CD4-positive, alpha-beta T cell (primary cell): ENCODE results near the gene GOLGA6C. TPM values are rescaled to one million over a fixed set of nuclear protein-coding genes. Genes with fewer than 3 reads are reported as not detected.
"Not testable (repeated sequence)": the region's sequence is repeated elsewhere in the genome, so short reads cannot be mapped to it uniquely, and the experiment has no call there.

Source experiments
- ATAC-seq: fragments of 200-7000 bp; cut with Tn5 transposase; one replicate; pipeline ENCODE4 v1.10.0; 2022; ENCODE audit warnings: mild to moderate bottlenecking; ENCODE audit not compliant: poor library complexity
- CTCF ChIA-PET: fragments of 350-600 bp; sonication (Branson Sonifier 250); formaldehyde crosslinking; loops from one replicate; lab custom pipeline; 2021; ENCODE audit warnings: antibody characterized with exemption, inconsistent platforms; lab: Charles Lee
- POLR2A ChIA-PET: fragments of 350-600 bp; sonication (Branson Sonifier 250); formaldehyde crosslinking; loops from one replicate; lab custom pipeline; 2021; ENCODE audit warnings: antibody characterized with exemption, inconsistent platforms; lab: Charles Lee
- DNase-seq, 14 experiments: peaks; one replicate each; pipeline ENCODE4 v3.0.0-alpha.2; 2013 to 2020; ENCODE audit warnings: mixed read lengths in 2 of 14
- H3K27ac ChIP-seq, 2 donors: one replicate each; pipeline versions ENCODE4 v1.5.1 to v1.7.0; 2013; ENCODE audit warnings: low read length in 2 of 2, low read depth in 1 of 2, mild to moderate bottlenecking in 1 of 2
- H3K27me3 ChIP-seq, 2 experiments: 1 replicate in 1 of 2; 2 replicates in 1 of 2; pipeline versions ENCODE4 v1.6.1 to v1.7.0; 2013; ENCODE audit warnings: low read length in 2 of 2, control low read depth in 1 of 2, mild to moderate bottlenecking in 1 of 2, moderate library complexity in 1 of 2; ENCODE audit not compliant: insufficient read depth in 2 of 2, control insufficient read depth in 1 of 2
- H3K36me3 ChIP-seq: one replicate; pipeline ENCODE4 v1.6.1; 2013; ENCODE audit warnings: low read length, control low read depth; ENCODE audit not compliant: insufficient read depth
- H3K4me1 ChIP-seq: one replicate; pipeline ENCODE4 v1.6.1; 2013; ENCODE audit warnings: low read length, control low read depth; ENCODE audit not compliant: insufficient read depth
- H3K4me3 ChIP-seq: one replicate; pipeline ENCODE4 v1.5.1; 2013; ENCODE audit warnings: mild to moderate bottlenecking, low read length, moderate library complexity
- H3K9me3 ChIP-seq, 2 experiments: 1 replicate in 1 of 2; 2 replicates in 1 of 2; pipeline versions ENCODE4 v1.6.1 to v1.7.0; 2013; ENCODE audit warnings: low read length in 2 of 2, mild to moderate bottlenecking in 2 of 2, control low read depth in 1 of 2, moderate library complexity in 1 of 2; ENCODE audit not compliant: control insufficient read depth in 1 of 2, insufficient read depth in 1 of 2
- H3K27ac Mint-ChIP-seq: one replicate; pipeline ENCODE4 v1.8.0; 2020; ENCODE audit warnings: mixed read lengths
- H3K27me3 Mint-ChIP-seq: one replicate; pipeline ENCODE4 v1.8.0; 2021; ENCODE audit warnings: mixed read lengths
- H3K36me3 Mint-ChIP-seq: one replicate; pipeline ENCODE4 v1.8.0; 2021; ENCODE audit warnings: low read depth, mixed read lengths
- H3K4me1 Mint-ChIP-seq: one replicate; pipeline ENCODE4 v1.8.0; 2021; ENCODE audit warnings: low read depth, mixed read lengths
- H3K4me3 Mint-ChIP-seq: one replicate; pipeline ENCODE4 v1.8.0; 2020; ENCODE audit warnings: mild to moderate bottlenecking, mixed read lengths
- H3K9me3 Mint-ChIP-seq: one replicate; pipeline ENCODE4 v1.8.0; 2020; ENCODE audit warnings: mixed read lengths
- intact Hi-C, 2 experiments: fragments of 100-400 bp; cut with DNase I in 1 of 2; cut with micrococcal nuclease in 1 of 2; formaldehyde crosslinking; loops; one replicate each; pipeline versions ENCODE4 v1.15.1 to v1.9.0; 2023 to 2025; cut with DNase I, micrococcal nuclease
- total RNA-seq, 174 experiments: library from RNA in 2 of 174; stranded (reverse) in 2 of 174; gene quantifications; one replicate each; pipeline ENCODE4 v1.2.3 and lab custom pipeline; 2021 to 2026
- TF ChIP-seq, protein P1 (sequence below): fragments of 200-600 bp; IDR thresholded peaks from one replicate; pipeline ENCODE4 v1.8.0; 2022; ENCODE audit warnings: antibody characterized with exemption, mild to moderate bottlenecking

Gene GOLGA6C
- total RNA-seq, 2 experiments from 2014 or later = not detected

DNA sequence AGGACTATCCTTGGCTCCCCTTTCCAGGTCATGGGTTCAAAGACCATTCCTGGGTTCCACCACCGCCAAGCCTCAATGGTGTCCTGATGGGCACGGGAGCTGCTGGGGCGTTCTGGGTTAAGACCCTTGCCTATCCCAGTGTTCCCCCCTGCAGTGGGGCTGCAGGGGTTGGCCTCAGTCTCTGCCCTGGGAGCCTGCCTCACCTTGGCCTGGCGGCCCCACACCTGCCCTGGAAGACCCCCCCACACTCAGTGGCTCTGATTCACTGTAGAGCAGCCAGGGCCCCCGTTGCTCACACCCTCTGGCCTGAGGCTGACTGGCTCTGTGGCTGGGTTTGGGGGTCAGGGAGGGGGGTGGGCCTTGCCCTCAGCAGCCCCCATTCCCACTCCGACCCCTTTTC lies 34.4 kb upstream of the GOLGA6C start:
- CTCF ChIA-PET = no interaction called here
- Histone ChIP-seq H3K4me1 (no peaks in the 10 kb centered on the region), H3K9me3 (no peaks in the 10 kb centered on the region), H3K4me3 (no peak overlapping the region), H3K27me3 (no peaks in the 10 kb centered on the region), H3K36me3 (no peaks in the 10 kb centered on the region), H3K27ac (no peak overlapping the region)
- POLR2A ChIA-PET = no interaction called here
- no peaks in the 10 kb centered on the region for H3K4me1 Mint-ChIP-seq
- H3K27ac Mint-ChIP-seq = no peak overlapping the region
- no peaks in the 10 kb centered on the region for H3K36me3 Mint-ChIP-seq
- no peak overlapping the region for H3K4me3 Mint-ChIP-seq
- TF ChIP-seq, protein P1, sequence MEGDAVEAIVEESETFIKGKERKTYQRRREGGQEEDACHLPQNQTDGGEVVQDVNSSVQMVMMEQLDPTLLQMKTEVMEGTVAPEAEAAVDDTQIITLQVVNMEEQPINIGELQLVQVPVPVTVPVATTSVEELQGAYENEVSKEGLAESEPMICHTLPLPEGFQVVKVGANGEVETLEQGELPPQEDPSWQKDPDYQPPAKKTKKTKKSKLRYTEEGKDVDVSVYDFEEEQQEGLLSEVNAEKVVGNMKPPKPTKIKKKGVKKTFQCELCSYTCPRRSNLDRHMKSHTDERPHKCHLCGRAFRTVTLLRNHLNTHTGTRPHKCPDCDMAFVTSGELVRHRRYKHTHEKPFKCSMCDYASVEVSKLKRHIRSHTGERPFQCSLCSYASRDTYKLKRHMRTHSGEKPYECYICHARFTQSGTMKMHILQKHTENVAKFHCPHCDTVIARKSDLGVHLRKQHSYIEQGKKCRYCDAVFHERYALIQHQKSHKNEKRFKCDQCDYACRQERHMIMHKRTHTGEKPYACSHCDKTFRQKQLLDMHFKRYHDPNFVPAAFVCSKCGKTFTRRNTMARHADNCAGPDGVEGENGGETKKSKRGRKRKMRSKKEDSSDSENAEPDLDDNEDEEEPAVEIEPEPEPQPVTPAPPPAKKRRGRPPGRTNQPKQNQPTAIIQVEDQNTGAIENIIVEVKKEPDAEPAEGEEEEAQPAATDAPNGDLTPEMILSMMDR = no peak
- intact Hi-C loops = no loop called here
- ATAC-seq = no peak
- no peaks in the 10 kb centered on the region for H3K9me3 Mint-ChIP-seq
- no peaks in the 10 kb centered on the region for H3K27me3 Mint-ChIP-seq
- DNase-seq = no peak

DNA sequence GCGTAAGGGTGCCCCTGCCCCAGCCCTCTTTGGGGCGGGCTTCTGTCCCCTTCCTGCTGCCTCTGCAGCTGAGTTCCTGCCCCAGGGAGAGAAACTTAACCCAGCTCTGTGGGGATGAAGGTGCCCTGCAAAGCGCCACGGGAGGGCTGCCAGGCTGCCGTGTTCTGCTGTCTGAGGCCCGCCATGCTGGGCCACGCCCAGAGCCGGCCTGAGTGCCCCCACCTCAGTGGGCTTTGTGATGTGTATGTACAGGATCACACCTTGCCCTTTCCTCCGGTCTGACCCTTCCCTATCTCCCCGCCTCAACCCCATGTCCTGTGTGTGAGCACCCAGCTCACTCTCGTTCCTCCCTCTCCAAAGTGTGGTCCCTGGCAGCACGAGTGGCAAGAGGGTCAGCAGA lies 33.9 kb upstream of the GOLGA6C start:
- ChIA-PET CTCF (no interaction called here), POLR2A (no interaction called here)
- no peak overlapping the region for H3K27ac ChIP-seq
- no peaks in the 10 kb centered on the region for H3K9me3 ChIP-seq
- ATAC-seq (no peak), DNase-seq (no peak)
- Mint-ChIP-seq H3K36me3 (no peaks in the 10 kb centered on the region), H3K4me1 (no peaks in the 10 kb centered on the region), H3K27me3 (no peaks in the 10 kb centered on the region), H3K4me3 (no peak overlapping the region), H3K27ac (no peak overlapping the region), H3K9me3 (no peaks in the 10 kb centered on the region)
- TF ChIP-seq, protein P1 = no peak
- intact Hi-C loops = no loop called here
- no peaks in the 10 kb centered on the region for H3K27me3 ChIP-seq
- no peaks in the 10 kb centered on the region for H3K4me1 ChIP-seq
- no peak overlapping the region for H3K4me3 ChIP-seq
- no peaks in the 10 kb centered on the region for H3K36me3 ChIP-seq

DNA sequence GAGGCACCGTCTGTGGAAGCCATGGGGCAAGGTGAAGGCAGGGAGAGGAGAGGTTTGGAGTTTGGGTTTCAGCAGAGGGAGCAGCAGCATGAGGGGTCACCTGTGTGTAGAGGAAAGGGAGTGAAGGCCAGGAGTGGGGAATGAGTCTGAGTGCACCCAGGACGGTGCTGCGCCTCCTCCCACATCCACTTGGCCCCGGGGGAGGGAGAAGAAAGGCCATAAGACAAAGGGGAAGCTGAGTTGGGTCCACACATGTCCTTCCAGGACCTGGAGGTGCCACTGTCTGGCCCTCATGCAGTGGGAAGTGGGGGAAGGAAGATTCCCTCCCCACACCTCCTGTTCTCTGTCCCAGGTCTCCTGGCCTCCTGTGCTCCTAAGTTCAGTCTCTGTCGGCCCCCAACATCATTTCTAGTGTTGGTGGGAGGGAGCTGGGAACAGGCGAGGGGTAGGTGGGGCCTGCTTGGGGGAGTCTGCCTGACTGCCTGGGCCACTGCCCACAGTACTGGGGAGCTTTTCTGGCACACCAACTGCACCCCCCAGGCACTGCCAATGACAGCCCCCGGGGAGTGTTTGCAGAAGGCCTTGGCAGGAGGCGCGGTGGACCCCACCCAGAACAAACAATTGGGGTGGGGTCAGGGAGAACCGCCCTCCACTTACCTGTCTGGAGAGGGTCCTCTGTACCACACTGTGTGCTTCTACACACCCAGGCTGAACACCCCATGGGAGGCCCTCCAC lies 32.9 kb upstream of the GOLGA6C start:
- H3K4me1 Mint-ChIP-seq = not testable (repeated sequence)

More for the DNA sequence above, 32.9 kb upstream of the GOLGA6C start:
- H3K9me3 ChIP-seq, H3K4me3 ChIP-seq, H3K9me3 Mint-ChIP-seq, intact Hi-C loops, H3K4me1 ChIP-seq, H3K27ac ChIP-seq, DNase-seq, H3K27ac Mint-ChIP-seq, ATAC-seq, H3K27me3 ChIP-seq, H3K36me3 Mint-ChIP-seq, H3K36me3 ChIP-seq, CTCF ChIA-PET, H3K4me3 Mint-ChIP-seq, H3K27me3 Mint-ChIP-seq: not testable (repeated sequence)
- POLR2A ChIA-PET = interaction anchor here (0.6 kb wide), 1 partner anchor 92 kb away, joined by 3 read pairs; no protein-coding TSS in a partner anchor
